ENCODE measurements around the gene ALPK3. TPM values are rescaled to one million over a fixed set of nuclear protein-coding genes. Genes with fewer than 3 reads are reported as not detected.

The ALPK3 gene
- 22.2 and 30.7 TPM in 2 replicates for total RNA-seq

DNA sequence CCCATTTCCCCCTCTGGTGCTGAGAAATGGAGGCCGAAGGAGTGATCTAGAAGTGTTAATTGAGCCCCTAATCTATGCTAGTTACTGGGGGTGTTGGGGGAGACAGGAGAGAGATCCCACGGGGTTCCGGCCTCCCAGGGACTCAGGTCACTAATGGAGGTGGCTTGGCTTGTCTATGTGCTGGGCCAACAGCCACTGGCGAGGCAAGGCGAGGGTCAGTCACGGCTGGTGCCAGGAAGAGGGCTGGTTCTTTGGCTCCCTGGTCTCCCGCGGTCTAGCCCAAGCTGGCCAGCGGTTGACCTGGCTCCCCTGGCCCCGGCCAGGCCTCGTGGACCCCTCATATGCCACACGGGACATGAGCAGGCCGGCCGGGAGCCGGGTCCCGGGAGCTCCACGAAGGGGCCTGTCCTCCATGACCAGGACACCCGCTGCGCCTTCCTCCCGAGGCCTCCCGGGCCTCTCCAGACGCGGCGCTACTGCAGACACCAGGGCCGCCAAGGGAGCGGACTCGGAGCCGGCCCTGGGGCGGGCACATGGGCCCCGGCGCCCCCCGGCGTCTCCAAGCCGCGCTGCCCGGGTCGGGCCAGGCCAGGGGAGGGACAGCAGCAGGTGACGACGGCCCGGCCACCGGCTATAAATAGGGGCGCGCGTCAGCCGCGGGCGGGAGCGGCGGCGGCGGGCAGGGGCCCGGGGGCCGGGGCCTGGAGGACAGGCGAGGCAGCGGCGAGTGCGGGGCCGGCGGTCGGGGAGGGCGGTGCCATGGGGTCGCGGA lies at the start of gene ALPK3:
Gene ALPK3, plus strand, starts transcription at position 663 of the 772 bp plus-strand sequence. Its CDS starts 97 bp downstream, at position 760.

DNA sequence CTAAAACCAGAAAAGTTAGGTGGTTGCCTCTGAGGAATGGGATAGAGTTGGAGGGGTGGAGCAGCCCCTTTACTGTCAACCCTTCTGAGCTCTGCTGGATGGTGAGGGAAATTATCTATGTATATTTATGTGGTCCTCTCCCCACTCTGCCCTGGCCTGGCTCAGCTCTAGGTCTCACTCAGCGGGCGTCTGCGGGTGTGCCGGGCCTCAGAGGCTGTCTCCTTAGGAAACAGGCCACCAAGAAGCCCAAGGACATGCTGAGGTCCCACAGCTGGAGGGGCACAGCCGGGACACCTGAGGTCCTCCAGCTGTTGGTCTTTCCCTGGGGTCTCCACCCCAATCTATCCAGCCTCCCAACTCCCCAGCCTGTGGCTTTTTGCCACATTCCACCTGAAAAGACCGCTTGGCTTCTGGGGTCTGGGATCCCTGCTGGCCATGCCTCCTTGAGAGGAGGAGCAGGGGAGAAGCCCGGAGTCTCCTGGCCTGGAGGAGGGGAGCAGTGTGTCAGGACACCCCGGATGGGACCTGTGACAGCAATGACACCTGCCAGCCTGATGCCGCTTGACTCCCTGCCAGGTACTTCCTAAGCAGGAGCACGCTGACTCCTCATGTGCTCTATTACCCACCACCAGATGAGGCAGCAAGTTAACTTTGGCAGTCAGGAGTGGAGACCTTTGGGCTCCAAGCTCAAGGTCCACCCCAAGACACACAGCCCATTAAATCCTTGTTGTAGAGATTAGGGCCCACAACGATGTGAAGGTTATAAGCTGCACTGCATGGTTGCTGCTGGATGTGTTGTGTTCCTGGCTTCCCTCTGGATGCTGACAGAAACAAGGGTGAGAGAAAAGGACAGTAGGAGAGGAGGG lies 67.0 kb downstream of the ALPK3 start, which contains the start of gene SLC28A1:
Gene SLC28A1, plus strand, starts transcription at position 747 of the 866 bp plus-strand sequence. CDS start 3,099 bp downstream, outside the sequence.

Other genes starting within 250 kb of the ALPK3 start
- 6.2 and 9.3 TPM in 2 replicates for gene ZSCAN2, start 216.3 kb upstream of the ALPK3 start, total RNA-seq
- gene WDR73, start 163.1 kb upstream of the ALPK3 start, total RNA-seq = 13.6 and 15.0 TPM in 2 replicates
- gene NMB, start 159.2 kb upstream of the ALPK3 start, total RNA-seq = 6.3 and 11.4 TPM in 2 replicates
- 194 and 219 TPM in 2 replicates for gene SEC11A, start 101.2 kb upstream of the ALPK3 start, total RNA-seq
- 10.3 and 10.7 TPM in 2 replicates for gene ZNF592, start 68.8 kb upstream of the ALPK3 start, total RNA-seq
- gene SLC28A1, start 67.3 kb downstream of the ALPK3 start, total RNA-seq = not detected in 2 replicates
- gene PDE8A, start 164.5 kb downstream of the ALPK3 start, total RNA-seq = 28.5 and 31.5 TPM in 2 replicates